HG02973 (cell line): Measurements from ENCODE around the gene GPR18.
"Not testable (repeated sequence)": the region's sequence is repeated elsewhere in the genome, so short reads cannot be mapped to it uniquely, and the experiment has no call there.

Experiments used
- ATAC-seq: cut with Tn5 transposase; IDR thresholded peaks from one replicate; pipeline ENCODE4 v1.9.1; 2021; ENCODE audit warnings: moderate library complexity; ENCODE audit not compliant: unreplicated experiment

The GPR18 gene

GRCh38 chr13:99268822-99269221, 10.6 kb upstream of the GPR18 start:
- no peak for ATAC-seq

- no peak for ATAC-seq
These were observed 9.7 kb upstream of the GPR18 start for GRCh38 chr13:99267927-99268326.

GRCh38 chr13:99266827-99267226, 8.6 kb upstream of the GPR18 start:
- no peak for ATAC-seq

- no peak for ATAC-seq
These were observed 7.7 kb upstream of the GPR18 start for GRCh38 chr13:99265821-99266426.

- no peak for ATAC-seq
These were observed 7.1 kb upstream of the GPR18 start for GRCh38 chr13:99265162-99265800.

GRCh38 chr13:99264051-99264450, 5.9 kb upstream of the GPR18 start:
- no peak for ATAC-seq

- ATAC-seq = no peak
These were observed 5.1 kb upstream of the GPR18 start for GRCh38 chr13:99263126-99263785.

GRCh38 chr13:99261059-99261458, 2.9 kb upstream of the GPR18 start:
- no peak for ATAC-seq

- no peak for ATAC-seq
These were observed 2.0 kb upstream of the GPR18 start for GRCh38 chr13:99260216-99260615.

GRCh38 chr13:99258946-99259345, 767 bp upstream of the GPR18 start:
- ATAC-seq = peak; percentile 57

- ATAC-seq = no peak
These were observed 888 bp downstream of the GPR18 start for GRCh38 chr13:99257291-99257690.

GRCh38 chr13:99256709-99257108, 1.5 kb downstream of the GPR18 start:
- ATAC-seq = no peak

- ATAC-seq = no peak
These were observed 1.9 kb downstream of the GPR18 start for GRCh38 chr13:99256283-99256682.

GRCh38 chr13:99255271-99255670, 2.9 kb downstream of the GPR18 start:
- ATAC-seq = no peak

GRCh38 chr13:99254830-99255229, 3.3 kb downstream of the GPR18 start:
- no peak for ATAC-seq

- no peak for ATAC-seq
These were observed 6.3 kb downstream of the GPR18 start for GRCh38 chr13:99251921-99252320.

GRCh38 chr13:99250982-99251825, 7.0 kb downstream of the GPR18 start:
- ATAC-seq = no peak

GRCh38 chr13:99249606-99250005, 8.6 kb downstream of the GPR18 start:
- not testable (repeated sequence) for ATAC-seq

- not testable (repeated sequence) for ATAC-seq
These were observed 9.0 kb downstream of the GPR18 start for GRCh38 chr13:99249178-99249577.

- ATAC-seq = no peak
These were observed 12.1 kb downstream of the GPR18 start for GRCh38 chr13:99246100-99246499.

- ATAC-seq = peak; percentile 68
These were observed 20.1 kb downstream of the GPR18 start for GRCh38 chr13:99237981-99238662.
